Activated T-helper 17 cell treated with anti-CD3 and anti-CD28 coated beads, Interleukin-2, amount 50 U/mL, for 72 hours (primary cell): ENCODE results near the gene ENDOG. TPM values are rescaled to one million over a fixed set of nuclear protein-coding genes. Genes with fewer than 3 reads are reported as not detected.
"Not testable (repeated sequence)": the region's sequence is repeated elsewhere in the genome, so short reads cannot be mapped to it uniquely, and the experiment has no call there.

Experiments
- ATAC-seq: fragments of 150-1000 bp; cut with Tn5 transposase; replicated peaks from 2 replicates; pipeline ENCODE4 v1.10.0; 2021; ENCODE audit warnings: mild to moderate bottlenecking, moderate library complexity
- H3K27ac Mint-ChIP-seq: one replicate; pipeline ENCODE4 v1.8.0; 2022; ENCODE audit warnings: mixed read lengths
- H3K27me3 Mint-ChIP-seq: one replicate; pipeline ENCODE4 v1.8.0; 2022; ENCODE audit warnings: mixed read lengths
- H3K36me3 Mint-ChIP-seq: one replicate; pipeline ENCODE4 v1.8.0; 2022; ENCODE audit warnings: low read depth, mild to moderate bottlenecking, mixed read lengths
- H3K4me1 Mint-ChIP-seq: one replicate; pipeline ENCODE4 v1.8.0; 2022; ENCODE audit warnings: mixed read lengths
- H3K4me3 Mint-ChIP-seq: one replicate; pipeline ENCODE4 v1.8.0; 2022; ENCODE audit warnings: mild to moderate bottlenecking, mixed read lengths
- H3K9me3 Mint-ChIP-seq: one replicate; pipeline ENCODE4 v1.8.0; 2022; ENCODE audit warnings: mixed read lengths
- total RNA-seq, 2 donors: library from RNA; stranded (reverse); gene quantifications; one replicate each; pipeline ENCODE4 v1.2.3, GENCODE V29; 2022

ENDOG gene
- total RNA-seq: 10 to 100 TPM in 1 of 2 donors, 1 to 10 TPM in 1; 6.3 to 15.6 TPM

DNA sequence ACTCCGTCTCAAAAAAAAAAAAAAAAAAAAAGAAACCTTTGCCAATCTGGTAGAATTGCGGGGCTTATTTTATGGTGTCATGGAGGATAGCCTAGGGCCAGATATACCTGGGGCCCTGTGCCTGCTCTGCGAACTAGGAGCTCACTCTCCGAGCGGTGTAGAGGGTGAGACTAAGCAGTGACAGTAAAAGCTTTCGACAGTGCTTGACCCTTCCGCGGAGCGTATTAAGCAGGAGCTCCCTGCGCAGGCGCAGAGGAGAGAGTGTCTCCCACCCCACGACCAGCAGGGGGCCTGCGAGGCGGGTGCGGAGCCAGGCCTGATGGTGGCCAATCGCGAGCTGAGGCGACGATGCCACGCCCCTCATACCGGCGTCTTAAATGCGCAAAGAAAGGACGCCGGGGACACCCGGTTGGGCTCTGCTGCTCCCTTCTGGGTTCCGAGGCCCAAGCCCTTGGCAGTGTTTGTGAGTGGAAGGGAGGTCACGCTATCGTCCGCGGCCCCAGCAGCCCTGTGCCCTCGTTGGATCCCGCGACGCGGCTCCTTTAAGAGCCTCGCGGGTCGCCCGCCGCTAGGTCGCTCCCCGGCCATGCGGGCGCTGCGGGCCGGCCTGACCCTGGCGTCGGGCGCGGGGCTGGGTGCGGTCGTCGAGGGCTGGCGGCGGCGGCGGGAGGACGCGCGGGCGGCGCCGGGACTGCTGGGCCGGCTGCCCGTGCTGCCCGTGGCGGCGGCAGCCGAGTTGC lies at the start of gene ENDOG:
TSS of gene ENDOG (plus strand) at position 402 of the 740 bp plus-strand sequence. CDS start at position 587, 185 bp downstream.
- ATAC-seq: peak; percentile 98
- Mint-ChIP-seq H3K27me3 (no peaks in the 10 kb centered on the region), H3K9me3 (no peaks in the 10 kb centered on the region), H3K36me3 (peaks cover 16% of the 10 kb centered on the region), H3K4me1 (peaks cover 7% of the 10 kb centered on the region), H3K27ac (peak within 1 kb of the TSS; percentile 66), H3K4me3 (peak within 1 kb of the TSS; percentile 82)

- H3K27ac Mint-ChIP-seq: peak overlapping the region; percentile 25
- peaks cover 6% of the 10 kb centered on the region for H3K36me3 Mint-ChIP-seq
- peaks cover 28% of the 10 kb centered on the region for H3K4me1 Mint-ChIP-seq
- no peak for ATAC-seq
- H3K4me3 Mint-ChIP-seq: no peak overlapping the region
- H3K27me3 Mint-ChIP-seq: no peaks in the 10 kb centered on the region
- H3K9me3 Mint-ChIP-seq: no peaks in the 10 kb centered on the region
Measured at GRCh38 chr9:128768606-128769005, 49.7 kb upstream of the ENDOG start.

DNA sequence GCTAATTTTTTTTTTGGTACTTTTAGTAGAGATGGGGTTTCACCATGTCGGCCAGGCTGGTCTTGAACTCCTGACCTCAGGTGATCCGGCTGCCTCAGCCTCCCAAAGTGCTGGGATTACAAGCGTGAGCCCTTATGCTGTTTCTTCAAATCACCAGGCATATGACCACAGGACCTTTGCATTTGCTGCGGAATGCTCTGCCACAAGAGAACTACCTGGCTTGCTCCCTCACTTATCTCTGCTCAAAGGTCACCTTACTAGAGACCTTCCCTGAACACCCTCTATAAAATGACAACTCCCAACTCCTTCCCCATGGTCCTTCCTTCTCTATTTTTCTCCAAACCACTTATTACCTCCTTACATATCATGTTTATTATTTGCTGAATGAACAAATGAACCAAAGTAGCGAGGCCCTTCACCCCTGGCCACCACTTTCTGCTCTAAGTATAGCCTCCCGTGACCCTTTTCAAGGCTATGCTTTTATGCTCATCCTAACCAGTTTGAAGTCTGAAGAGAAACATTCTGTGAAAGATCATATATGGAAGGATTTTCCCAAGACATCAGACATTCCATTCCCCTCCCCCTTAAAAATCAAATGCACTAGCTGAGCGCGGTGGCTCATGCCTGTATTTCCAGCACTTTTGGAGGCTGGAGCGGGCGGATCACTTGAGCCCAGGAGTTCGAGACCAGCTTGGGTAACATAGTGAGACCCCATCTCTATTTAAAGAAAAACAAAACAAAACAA lies 47.8 kb upstream of the ENDOG start:
- ATAC-seq: no peak
- Mint-ChIP-seq H3K27ac (peak overlapping the region; percentile 96), H3K36me3 (peaks cover 6% of the 10 kb centered on the region), H3K9me3 (no peaks in the 10 kb centered on the region), H3K4me1 (peaks cover 23% of the 10 kb centered on the region), H3K27me3 (no peaks in the 10 kb centered on the region), H3K4me3 (peak overlapping the region; percentile 98)

GRCh38 chr9:128771094-128771721 lies 47.1 kb upstream of the ENDOG start:
- Mint-ChIP-seq H3K9me3 (no peaks in the 10 kb centered on the region), H3K27me3 (no peaks in the 10 kb centered on the region), H3K27ac (peak overlapping the region; percentile 96), H3K4me3 (peak overlapping the region; percentile 98), H3K4me1 (peaks cover 23% of the 10 kb centered on the region), H3K36me3 (peaks cover 6% of the 10 kb centered on the region)
- peak; percentile 46 for ATAC-seq

- peaks cover 6% of the 10 kb centered on the region for H3K36me3 Mint-ChIP-seq
- H3K4me1 Mint-ChIP-seq: peaks cover 23% of the 10 kb centered on the region
- H3K4me3 Mint-ChIP-seq: peak within 1 kb of the TSS; percentile 98
- H3K27me3 Mint-ChIP-seq: no peaks in the 10 kb centered on the region
- H3K9me3 Mint-ChIP-seq: no peaks in the 10 kb centered on the region
- ATAC-seq: peak; percentile 98
- peak within 1 kb of the TSS; percentile 96 for H3K27ac Mint-ChIP-seq
Measured at GRCh38 chr9:128771745-128772519, 46.4 kb upstream of the ENDOG start, which contains the start of gene ZER1. TSS of gene ZER1 (minus strand) at chr9:128771927. CDS start at chr9:128755565, 16,362 bp downstream.

GRCh38 chr9:128773049-128773448 lies 45.3 kb upstream of the ENDOG start:
- Mint-ChIP-seq H3K4me3 (peak overlapping the region; percentile 98), H3K27ac (no peak overlapping the region), H3K9me3 (no peaks in the 10 kb centered on the region), H3K36me3 (peaks cover under 1% of the 10 kb centered on the region), H3K4me1 (peaks cover 18% of the 10 kb centered on the region), H3K27me3 (no peaks in the 10 kb centered on the region)
- no peak for ATAC-seq

- no peak overlapping the region for H3K27ac Mint-ChIP-seq
- H3K36me3 Mint-ChIP-seq: no peaks in the 10 kb centered on the region
- H3K9me3 Mint-ChIP-seq: no peaks in the 10 kb centered on the region
- no peak for ATAC-seq
- H3K4me1 Mint-ChIP-seq: peaks cover 12% of the 10 kb centered on the region
- no peak overlapping the region for H3K4me3 Mint-ChIP-seq
- H3K27me3 Mint-ChIP-seq: no peaks in the 10 kb centered on the region
Measured at GRCh38 chr9:128774804-128775203, 43.5 kb upstream of the ENDOG start.

- H3K4me3 Mint-ChIP-seq, H3K9me3 Mint-ChIP-seq, H3K36me3 Mint-ChIP-seq, H3K4me1 Mint-ChIP-seq, ATAC-seq, H3K27ac Mint-ChIP-seq, H3K27me3 Mint-ChIP-seq: not testable (repeated sequence)
Measured at GRCh38 chr9:128780093-128780492, 38.2 kb upstream of the ENDOG start.

GRCh38 chr9:128781187-128782070 lies 36.9 kb upstream of the ENDOG start:
- Mint-ChIP-seq H3K27me3 (no peaks in the 10 kb centered on the region), H3K27ac (no peak overlapping the region), H3K36me3 (no peaks in the 10 kb centered on the region), H3K4me1 (no peaks in the 10 kb centered on the region), H3K4me3 (no peak overlapping the region), H3K9me3 (no peaks in the 10 kb centered on the region)
- no peak for ATAC-seq

DNA sequence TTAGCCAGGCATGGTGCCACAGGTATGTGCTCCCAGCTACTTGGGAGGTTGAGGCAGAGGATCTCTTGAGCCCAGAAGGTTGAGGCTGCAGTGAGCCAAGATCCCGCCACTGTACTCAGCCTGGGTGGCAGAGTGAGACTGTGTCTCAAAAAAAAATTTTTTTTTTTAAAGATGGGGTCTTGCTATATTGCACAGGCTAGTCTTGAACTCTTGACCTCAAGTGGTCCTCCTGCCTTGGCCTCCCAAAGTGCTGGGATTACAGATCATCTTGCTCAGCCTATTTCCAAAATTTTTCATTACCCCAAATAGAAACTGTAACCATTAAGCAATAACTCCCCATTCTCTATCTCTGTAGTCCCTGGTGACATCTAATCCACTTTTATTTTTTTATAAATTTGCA lies 35.6 kb upstream of the ENDOG start:
- H3K27ac Mint-ChIP-seq: no peak overlapping the region
- H3K36me3 Mint-ChIP-seq: no peaks in the 10 kb centered on the region
- no peaks in the 10 kb centered on the region for H3K4me1 Mint-ChIP-seq
- no peak overlapping the region for H3K4me3 Mint-ChIP-seq
- no peak for ATAC-seq
- no peaks in the 10 kb centered on the region for H3K9me3 Mint-ChIP-seq
- H3K27me3 Mint-ChIP-seq: no peaks in the 10 kb centered on the region

- H3K9me3 Mint-ChIP-seq: no peaks in the 10 kb centered on the region
- peaks cover 8% of the 10 kb centered on the region for H3K36me3 Mint-ChIP-seq
- H3K4me3 Mint-ChIP-seq: no peak overlapping the region
- ATAC-seq: no peak
- no peaks in the 10 kb centered on the region for H3K4me1 Mint-ChIP-seq
- H3K27me3 Mint-ChIP-seq: no peaks in the 10 kb centered on the region
- H3K27ac Mint-ChIP-seq: peak overlapping the region; percentile 38
Measured at GRCh38 chr9:128785427-128785826, 32.9 kb upstream of the ENDOG start.

- H3K27me3 Mint-ChIP-seq: no peaks in the 10 kb centered on the region
Measured at GRCh38 chr9:128786681-128787601, 31.4 kb upstream of the ENDOG start, which contains the start of gene TBC1D13. TSS of gene TBC1D13 (plus strand) at chr9:128787253. CDS start at chr9:128787354, 101 bp downstream.

More at GRCh38 chr9:128786681-128787601, 31.4 kb upstream of the ENDOG start, which contains the start of gene TBC1D13:
- Mint-ChIP-seq H3K27ac (peak within 1 kb of the TSS; percentile 89), H3K4me1 (no peaks in the 10 kb centered on the region), H3K4me3 (peak within 1 kb of the TSS; percentile 93), H3K36me3 (peaks cover 23% of the 10 kb centered on the region), H3K9me3 (no peaks in the 10 kb centered on the region)
- ATAC-seq: peak; percentile 99
